HepG2 (cell line): Measurements from ENCODE around the gene PARP2. TPM values are rescaled to one million over a fixed set of nuclear protein-coding genes. Genes with fewer than 3 reads are reported as not detected.
A peak's percentile ranks its signal among the peaks of the same experiment; 100 is the strongest.

ENCODE experiments used
- ATAC-seq: fragments of 200-7000 bp; cut with Tn5 transposase; 3 replicates; pipeline ENCODE4 v1.9.1; 2020; ENCODE audit warnings: mild to moderate bottlenecking, moderate library complexity
- BruUV-seq: library from RNA; stranded (reverse); fragments of 400-500 nt; replicated peaks from 2 replicates; lab custom pipeline; 2021; lab: Mats Ljungman, UMichigan
- CTCF ChIA-PET: fragments of 300-600 bp; formaldehyde crosslinking; extraction: SDS; loops from one replicate; lab custom pipeline; 2021; ENCODE audit warnings: low total read pairs, inconsistent platforms, low intra/inter-chr PET ratio; lab: Yijun Ruan, JAX
- POLR2A ChIA-PET: fragments of 350-600 bp; sonication (Branson Sonifier 250); formaldehyde crosslinking; loops from one replicate; lab custom pipeline; 2020; ENCODE audit warnings: antibody characterized with exemption, inconsistent platforms; lab: Yijun Ruan, JAX
- DNase-seq: peaks from one replicate; pipeline ENCODE4 v3.0.0-alpha.2; 2015; ENCODE audit warnings: low spot score
- FAIRE-seq: peaks from 3 replicates; lab custom pipeline; 2011; peaks lifted over from hg19 to GRCh38; lab: Jason Lieb, UNC
- H2AFZ ChIP-seq: one replicate; pipeline ENCODE4 v1.6.1; 2011; ENCODE audit warnings: low read length, inconsistent platforms
- H3K27ac ChIP-seq: fragments of 300-600 bp; 3 replicates; pipeline ENCODE4 v1.8.0; 2011; ENCODE audit warnings: mixed run types, mild to moderate bottlenecking, mixed read lengths, low read length, inconsistent platforms; ENCODE audit not compliant: insufficient read depth; ENCODE audit errors: extremely low read length
- H3K27me3 ChIP-seq, 2 experiments: fragments of 200-600 bp in 1 of 2; 2 replicates in 1 of 2; 3 replicates in 1 of 2; pipeline versions ENCODE4 v1.6.0 to v1.8.0; 2011; ENCODE audit warnings: low read length in 2 of 2, mild to moderate bottlenecking in 2 of 2, moderate library complexity in 2 of 2, inconsistent platforms in 1 of 2; ENCODE audit not compliant: insufficient read depth in 2 of 2, control insufficient read depth in 1 of 2
- H3K36me3 ChIP-seq, 2 experiments: fragments of 200-600 bp in 1 of 2; replicated peaks in 1 of 2; 2 replicates in 1 of 2; 3 replicates in 1 of 2; pipeline versions ENCODE4 v1.5.1 to v1.8.0; 2011; ENCODE audit warnings: low read length in 2 of 2, inconsistent platforms in 1 of 2; ENCODE audit not compliant: insufficient read depth in 2 of 2, control insufficient read depth in 1 of 2
- H3K4me1 ChIP-seq: 2 replicates; pipeline ENCODE4 v1.5.1; 2012; ENCODE audit warnings: low read length, inconsistent platforms; ENCODE audit not compliant: insufficient read depth
- H3K4me2 ChIP-seq: 2 replicates; pipeline ENCODE4 v1.6.0; 2011; ENCODE audit warnings: low read depth, low read length, inconsistent platforms
- H3K4me3 ChIP-seq, 3 experiments: fragments of 200-600 bp in 1 of 3; sonication (generic), shearing (Covaris generic) in 1 of 3; replicated peaks in 1 of 3; 2 replicates each; pipeline ENCODE4 v1.5.1; 2011 to 2016; ENCODE audit warnings: low read length in 3 of 3, inconsistent platforms in 2 of 3, low read depth in 2 of 3, mild to moderate bottlenecking in 2 of 3, control low read depth in 1 of 3, mixed read lengths in 1 of 3; ENCODE audit not compliant: insufficient read depth in 1 of 3
- H3K79me2 ChIP-seq: one replicate; pipeline ENCODE4 v1.6.1; 2011; ENCODE audit warnings: low read length, inconsistent platforms; ENCODE audit not compliant: insufficient read depth
- H3K9ac ChIP-seq: 2 replicates; pipeline ENCODE4 v1.6.0; 2011; ENCODE audit warnings: mild to moderate bottlenecking, low read depth, low read length, inconsistent platforms; ENCODE audit not compliant: insufficient read depth
- H3K9me3 ChIP-seq: 2 replicates; pipeline ENCODE4 v1.5.1; 2012; ENCODE audit warnings: mild to moderate bottlenecking, low read length
- H4K20me1 ChIP-seq: 2 replicates; pipeline ENCODE4 v1.6.0; 2011; ENCODE audit warnings: inconsistent platforms, mild to moderate bottlenecking, low read length, moderate library complexity; ENCODE audit not compliant: insufficient read depth
- BORCS8-MEF2B ChIP-seq: sonication (generic); formaldehyde crosslinking; IDR thresholded peaks from 2 replicates; pipeline ENCODE4 v1.8.0; 2022; ENCODE audit warnings: mild to moderate bottlenecking, missing genetic modification reagents
- IRF1 ChIP-seq: sonication (generic); formaldehyde crosslinking; IDR thresholded peaks from 2 replicates; pipeline ENCODE4 v1.4.0; 2020; ENCODE audit warnings: low read depth, mild to moderate bottlenecking, missing genetic modification reagents
- KDM6A ChIP-seq: IDR thresholded peaks from 2 replicates; pipeline ENCODE4 v1.6.1; 2016; ENCODE audit warnings: low read depth
- SMC3 ChIP-seq: IDR thresholded peaks from 2 replicates; pipeline ENCODE4 v1.6.1; 2011; ENCODE audit warnings: low read length, improper control_type of control experiment
- SNAPC4 ChIP-seq: sonication (generic); formaldehyde crosslinking; IDR thresholded peaks from 2 replicates; pipeline ENCODE4 v1.4.0; 2020; ENCODE audit warnings: mild to moderate bottlenecking, missing genetic modification reagents
- STAG1 ChIP-seq: sonication (generic); formaldehyde crosslinking; IDR thresholded peaks from 2 replicates; pipeline ENCODE4 v1.4.0; 2020; ENCODE audit warnings: missing genetic modification reagents
- THYN1 ChIP-seq: sonication (generic); formaldehyde crosslinking; IDR thresholded peaks from 2 replicates; pipeline ENCODE4 v1.8.1; 2023; ENCODE audit warnings: low read depth, mild to moderate bottlenecking, moderate library complexity, missing genetic modification reagents, borderline replicate concordance
- WGBS: methylation state at CpG from one replicate; pipeline ENCODE4 v1.1.6; 2017; ENCODE audit warnings: low lambda C conversion rate; 5-methylcytosine and 5-hydroxymethylcytosine counted together
- in situ Hi-C: cut with HindIII; loops from 2 replicates; pipeline ENCODE4 v1.10.0; 2017; ENCODE audit warnings: low pct_unique_long_range_greater_than_20kb; ENCODE audit not compliant: extremely low pct_ligation_motif_present
- intact Hi-C: fragments of 100-400 bp; cut with micrococcal nuclease; formaldehyde crosslinking; loops from one replicate; pipeline ENCODE4 v1.10.0; 2022; ENCODE audit not compliant: unreplicated experiment
- polyA plus RNA-seq, 8 experiments: library from polyadenylated mRNA; depleted of rRNA in 3 of 8; stranded (reverse) in 7 of 8; unstranded in 1 of 8; fragments of >200 nt; fragmentation: Illumina TruSeq in 4 of 8; extraction: Trizol in 4 of 8; gene quantifications; 2 replicates each; pipeline versions ENCODE4 v1.2.1 to v1.2.3, GENCODE V29; 2011 to 2016; ENCODE audit warnings: low read depth in 4 of 8, missing spikeins in 1 of 8, mixed read lengths in 1 of 8; ENCODE audit not compliant: insufficient read depth in 1 of 8
- total RNA-seq, 5 experiments: library from RNA; depleted of rRNA; stranded (reverse); fragments of >200 nt; fragmentation: Illumina TruSeq; extraction: Trizol; gene quantifications; 2 replicates each; pipeline ENCODE4 v1.2.3, GENCODE V29; 2016; ENCODE audit warnings: low read depth in 1 of 5

PARP2 gene
- total and polyA plus RNA-seq, 2 of the 13 experiments (the other 11 are each of a cell fraction or from before 2014, with no cell fraction given): 37.3 to 38.4 TPM

GRCh38 chr14:20350860-20351259, 7.4 kb downstream of the PARP2 start:
- ATAC-seq (peak; percentile 60; the same call in 1 of the 3 replicates), FAIRE-seq (no peak), DNase-seq (no peak)
- intact Hi-C loops (loop anchor here (1.0 kb wide), 1 partner anchor 24 kb away; no protein-coding TSS in a partner anchor), in situ Hi-C loops (no loop called here)
- Histone ChIP-seq H3K4me1 (peaks cover 11% of the 10 kb centered on the region), H3K27ac (no peak overlapping the region), H4K20me1 (no peaks in the 10 kb centered on the region), H2AFZ (no peak overlapping the region), H3K79me2 (no peaks in the 10 kb centered on the region), H3K4me2 (no peak overlapping the region), H3K9ac (no peak overlapping the region), H3K9me3 (no peaks in the 10 kb centered on the region), H3K4me3 (no peak overlapping the region), H3K36me3 (peaks cover 9 to 65% of the 10 kb centered on the region in 2 experiments), H3K27me3 (no peaks in the 10 kb centered on the region)
- ChIA-PET POLR2A (no interaction called here), CTCF (interaction anchor here (2.2 kb wide), 1 partner anchor 23 kb away, joined by 11 read pairs; no protein-coding TSS in a partner anchor)
- BruUV-seq: no TSS peak
- TF ChIP-seq KDM6A: no peak
- peak; percentile 45 for TF ChIP-seq STAG1 (CRISPR knock-in tag)
- TF ChIP-seq THYN1 (CRISPR knock-in tag): no peak
- peak; percentile 30; the same call in 1 of the 2 replicates for TF ChIP-seq SMC3

- Histone ChIP-seq H4K20me1 (no peaks in the 10 kb centered on the region), H3K79me2 (no peaks in the 10 kb centered on the region), H2AFZ (no peak overlapping the region), H3K27ac (no peak overlapping the region), H3K36me3 (peaks cover 14 to 67% of the 10 kb centered on the region in 2 experiments), H3K4me3 (no peak overlapping the region), H3K4me1 (no peaks in the 10 kb centered on the region), H3K9me3 (no peaks in the 10 kb centered on the region), H3K27me3 (no peaks in the 10 kb centered on the region), H3K4me2 (no peak overlapping the region), H3K9ac (no peak overlapping the region)
- WGBS: 93% methylated on average over 3 of the region's 3 CpGs
- in situ Hi-C loops (no loop called here), intact Hi-C loops (no loop called here)
- FAIRE-seq (no peak), ATAC-seq (no peak), DNase-seq (no peak)
- CTCF ChIA-PET: no interaction called here
- POLR2A ChIA-PET: interaction anchor here (2.1 kb wide), 1 partner anchor 13 kb away, joined by 6 read pairs; the partner anchor contains the start of gene PARP2
- BruUV-seq: TSS peak; percentile 30
- TF ChIP-seq IRF1 (CRISPR knock-in tag) (no peak), SNAPC4 (CRISPR knock-in tag) (no peak), BORCS8-MEF2B (CRISPR knock-in tag) (no peak)
Observed at GRCh38 chr14:20356422-20356821, 13.0 kb downstream of the PARP2 start.
